GM12878 (cell line): ENCODE measurements around the gene TXNDC15. TPM values are rescaled to one million over a fixed set of nuclear protein-coding genes. Genes with fewer than 3 reads are reported as not detected.

Experiments
- ATAC-seq: fragments of 200-7000 bp; cut with Tn5 transposase; 3 replicates; pipeline ENCODE4 v1.9.1; 2020; ENCODE audit warnings: mild to moderate bottlenecking, moderate library complexity
- BruUV-seq: library from RNA; stranded (reverse); fragments of 400-500 nt; replicated peaks from 2 replicates; lab custom pipeline; 2021; lab: Mats Ljungman, UMichigan
- CTCF ChIA-PET: fragments of 300-600 bp; sonication (Branson Sonifier 250); formaldehyde crosslinking; extraction: SDS; loops from one replicate; lab custom pipeline; 2021; ENCODE audit warnings: inconsistent platforms; lab: Yijun Ruan, JAX
- POLR2A ChIA-PET: fragments of 350-600 bp; formaldehyde crosslinking; extraction: SDS; loops from one replicate; lab custom pipeline; 2021; ENCODE audit warnings: inconsistent platforms; lab: Charles Lee
- RAD21 ChIA-PET: fragments of 300-600 bp; sonication (Branson Sonifier 250); formaldehyde crosslinking; loops from one replicate; lab custom pipeline; 2023; ENCODE audit warnings: antibody characterized with exemption; ENCODE audit not compliant: unreplicated experiment; lab: Charles Lee
- SMC1A ChIA-PET: fragments of 300-600 bp; sonication (Branson Sonifier 250); formaldehyde crosslinking; loops from one replicate; lab custom pipeline; 2023; ENCODE audit not compliant: unreplicated experiment, uncharacterized antibody; lab: Charles Lee
- DNase-seq: peaks from one replicate; pipeline ENCODE4 v3.0.0-alpha.2; 2011; ENCODE audit warnings: low read depth, low spot score
- FAIRE-seq: peaks from 3 replicates; lab custom pipeline; 2011; peaks lifted over from hg19 to GRCh38; lab: Jason Lieb, UNC
- H2AFZ ChIP-seq: 2 replicates; pipeline ENCODE4 v1.6.0; 2011; ENCODE audit warnings: low read depth, low read length, control low read depth; ENCODE audit not compliant: control insufficient read depth
- H3K27ac ChIP-seq: 2 replicates; pipeline ENCODE4 v1.5.1; 2011; ENCODE audit warnings: control low read depth; ENCODE audit not compliant: control insufficient read depth, insufficient read depth
- H3K27me3 ChIP-seq, 2 experiments: replicated peaks in 1 of 2; 2 replicates each; pipeline versions ENCODE4 v1.6.0 to v1.6.1; 2011; ENCODE audit warnings: low read length in 1 of 2; ENCODE audit not compliant: control insufficient read depth in 2 of 2, insufficient read depth in 2 of 2
- H3K36me3 ChIP-seq, 2 experiments: 2 replicates each; pipeline ENCODE4 v1.5.1; 2011; ENCODE audit warnings: low read length in 1 of 2; ENCODE audit not compliant: control insufficient read depth in 2 of 2, insufficient read depth in 2 of 2
- H3K4me1 ChIP-seq: 2 replicates; pipeline ENCODE4 v1.6.1; 2011; ENCODE audit warnings: mild to moderate bottlenecking, low read length, moderate library complexity, mixed read lengths; ENCODE audit not compliant: control insufficient read depth, insufficient read depth
- H3K4me2 ChIP-seq: 2 replicates; pipeline ENCODE4 v1.6.0; 2011; ENCODE audit warnings: control low read depth; ENCODE audit not compliant: control insufficient read depth, insufficient read depth
- H3K4me3 ChIP-seq: fragments of 200-600 bp; sonication (generic); 2 replicates; pipeline ENCODE4 v1.5.1; 2016
- H3K79me2 ChIP-seq: 2 replicates; pipeline ENCODE4 v1.6.0; 2011; ENCODE audit warnings: low read length; ENCODE audit not compliant: control insufficient read depth, insufficient read depth
- H3K9ac ChIP-seq: 2 replicates; pipeline ENCODE4 v1.8.0; 2011; ENCODE audit warnings: low read length, control low read depth, mixed read lengths; ENCODE audit not compliant: control insufficient read depth, insufficient read depth
- H3K9me3 ChIP-seq: replicated peaks from 3 replicates; pipeline ENCODE4 v1.5.1; 2011; ENCODE audit warnings: mild to moderate bottlenecking, low read length; ENCODE audit not compliant: control insufficient read depth, insufficient read depth
- H4K20me1 ChIP-seq: 2 replicates; pipeline ENCODE4 v1.6.0; 2011; ENCODE audit not compliant: control insufficient read depth, insufficient read depth
- BMI1 ChIP-seq: fragments of 450-650 bp; IDR thresholded peaks from 2 replicates; pipeline ENCODE4 v1.6.1; 2016; ENCODE audit warnings: mild to moderate bottlenecking, moderate library complexity, borderline replicate concordance
- CEBPZ ChIP-seq: fragments of 150-350 bp; IDR thresholded peaks from 2 replicates; pipeline ENCODE4 v1.6.1; 2016; ENCODE audit warnings: low read depth, low read length
- RAD51 ChIP-seq: fragments of 450-650 bp; IDR thresholded peaks from 2 replicates; pipeline ENCODE4 v1.6.1; 2016; ENCODE audit warnings: moderate library complexity, mild to moderate bottlenecking, inconsistent platforms
- RCOR1 ChIP-seq: conservative IDR thresholded peaks from 2 replicates; pipeline ENCODE4 v1.6.1; 2012; ENCODE audit warnings: low read depth, low read length, improper control_type of control experiment
- RELB ChIP-seq: fragments of 450-650 bp; IDR thresholded peaks from 2 replicates; pipeline ENCODE4 v1.6.1; 2017; ENCODE audit warnings: low read depth, mild to moderate bottlenecking, moderate library complexity
- SKIL ChIP-seq: fragments of 450-650 bp; IDR thresholded peaks from 2 replicates; pipeline ENCODE4 v1.6.1; 2017; ENCODE audit warnings: mild to moderate bottlenecking, low read depth, inconsistent platforms; ENCODE audit not compliant: poor library complexity, severe bottlenecking
- SMAD5 ChIP-seq: IDR thresholded peaks from 2 replicates; pipeline ENCODE4 v1.6.1; 2016; ENCODE audit warnings: antibody characterized with exemption, low read depth
- SUPT20H ChIP-seq: IDR thresholded peaks from 2 replicates; pipeline ENCODE4 v1.6.1; 2011; ENCODE audit warnings: low read depth, mild to moderate bottlenecking, low read length, moderate library complexity, borderline replicate concordance; ENCODE audit not compliant: control insufficient read depth
- YY1 ChIP-seq: IDR thresholded peaks from 2 replicates; pipeline ENCODE4 v1.6.1; 2011; ENCODE audit warnings: low read depth, mild to moderate bottlenecking, low read length
- ZNF592 ChIP-seq: fragments of 450-650 bp; IDR thresholded peaks from 2 replicates; pipeline ENCODE4 v1.6.1; 2017; ENCODE audit warnings: mild to moderate bottlenecking, moderate library complexity
- WGBS: methylation state at CpG from one replicate; pipeline ENCODE4 v1.1.6; 2016; ENCODE audit warnings: low lambda C conversion rate; ENCODE audit not compliant: insufficient replicate concordance, insufficient coverage; ENCODE audit errors: missing lambda C conversion rate; 5-methylcytosine and 5-hydroxymethylcytosine counted together
- in situ Hi-C: fragments of 300-500 bp; cut with MboI; formaldehyde crosslinking; loops from 9 replicates; pipeline ENCODE4 v1.14.3; 2018; ENCODE audit warnings: mixed read lengths
- intact Hi-C: fragments of 100-400 bp; cut with micrococcal nuclease; formaldehyde crosslinking; loops from one replicate; pipeline ENCODE4 v1.14.2; 2022; ENCODE audit not compliant: unreplicated experiment
- polyA plus RNA-seq, 11 experiments: library from polyadenylated mRNA; depleted of rRNA in 4 of 11; unstranded in 6 of 11; stranded (reverse) in 5 of 11; fragments of >200 nt; fragmentation: Nextera tagmentation in 4 of 11; fragmentation: Illumina TruSeq in 1 of 11; extraction: Ambion mirVana in 4 of 11; extraction: Trizol in 1 of 11; gene quantifications; 1 replicate in 1 of 11; 2 replicates in 10 of 11; pipeline versions ENCODE4 v1.2.1 to v1.2.3, GENCODE V29; 2011 to 2016; ENCODE audit warnings: inconsistent platforms in 2 of 11, missing spikeins in 2 of 11, low read depth in 1 of 11
- total RNA-seq, 4 experiments: library from RNA; depleted of rRNA in 3 of 4; stranded (reverse); fragments of >200 nt in 3 of 4; fragmentation: Illumina TruSeq in 1 of 4; extraction: Trizol in 1 of 4; gene quantifications; 2 replicates each; pipeline versions ENCODE4 v1.2.1 to v1.2.3, GENCODE V29; 2013 to 2021

TXNDC15 gene
- total and polyA plus RNA-seq, 10 of the 15 experiments (the other 5 are each of a cell fraction or from before 2014, with no cell fraction given), result 8.1 to 60.6 (median 38.1) TPM

- in situ Hi-C loops, result no loop called here
- Histone ChIP-seq H3K27me3 (no peaks in the 10 kb centered on the region), H3K27ac (no peak overlapping the region), H3K4me3 (no peak overlapping the region), H3K4me2 (no peak overlapping the region), H3K79me2 (peaks cover 3% of the 10 kb centered on the region; the same call in 1 of the 2 replicates), H4K20me1 (no peaks in the 10 kb centered on the region), H3K36me3 (peaks cover 0 to 15% of the 10 kb centered on the region in 2 experiments; a peak in 2 of 4 replicates), H2AFZ (no peak overlapping the region), H3K4me1 (no peaks in the 10 kb centered on the region), H3K9me3 (no peaks in the 10 kb centered on the region), H3K9ac (no peak overlapping the region)
- ChIA-PET SMC1A (no interaction called here), RAD21 (no interaction called here), POLR2A (interaction anchor here (0.6 kb wide), 1 partner anchor 14 kb away, joined by 3 read pairs; no protein-coding TSS in a partner anchor), CTCF (interaction anchor here (1.4 kb wide), 1 partner anchor 324 kb away, joined by 6 read pairs; no protein-coding TSS in a partner anchor)
- WGBS, result 96% methylated on average over 8 of the region's 8 CpGs
- ATAC-seq (no peak), FAIRE-seq (no peak), DNase-seq (no peak)
- no TSS peak for BruUV-seq
- intact Hi-C loops, result no loop called here
- TF ChIP-seq CEBPZ, result no peak
- no peak for TF ChIP-seq SMAD5
- TF ChIP-seq BMI1, result no peak
- no peak for TF ChIP-seq RCOR1
- TF ChIP-seq RAD51, result no peak
- no peak for TF ChIP-seq RELB
- TF ChIP-seq ZNF592, result no peak
- TF ChIP-seq SUPT20H, result no peak
- no peak for TF ChIP-seq SKIL
- TF ChIP-seq YY1, result no peak
Observed at GRCh38 chr5:134911285-134912206, 37.4 kb downstream of the TXNDC15 start.
